Right lobe of liver (tissue), 6 donors: ENCODE results near the gene RELT. TPM values are rescaled to one million over a fixed set of nuclear protein-coding genes. Genes with fewer than 3 reads are reported as not detected.
A peak's percentile ranks its signal among the peaks of the same experiment; 100 is the strongest.

Experiments
- ATAC-seq, 4 donors: fragments of 200-7000 bp; cut with Tn5 transposase; one replicate each; pipeline ENCODE4 v1.9.1; 2020; ENCODE audit warnings: mild to moderate bottlenecking in 4 of 4, moderate library complexity in 4 of 4
- DNase-seq, 3 donors: peaks; one replicate each; pipeline ENCODE4 v3.0.0-alpha.2; 2020
- H3K27ac ChIP-seq, 3 donors: fragments of 200-600 bp; one replicate each; pipeline ENCODE4 v1.8.0; 2022
- H3K27me3 ChIP-seq, 2 donors: fragments of 200-600 bp; one replicate each; pipeline ENCODE4 v1.8.0; 2022
- H3K36me3 ChIP-seq, 4 donors: fragments of 200-600 bp; sonication (generic) in 1 of 4; one replicate each; pipeline versions ENCODE4 v1.5.1 to v1.8.0; 2017 to 2022; ENCODE audit warnings: control low read depth in 1 of 4
- H3K4me1 ChIP-seq, 4 donors: fragments of 200-600 bp; sonication (generic) in 1 of 4; one replicate each; pipeline versions ENCODE4 v1.5.1 to v1.8.0; 2017 to 2022; ENCODE audit warnings: control low read depth in 1 of 4
- H3K4me3 ChIP-seq, 3 donors: fragments of 200-600 bp; one replicate each; pipeline ENCODE4 v1.8.0; 2022
- H3K9me3 ChIP-seq, 4 donors: fragments of 200-600 bp; sonication (generic) in 1 of 4; one replicate each; pipeline versions ENCODE4 v1.5.1 to v1.8.0; 2017 to 2022; ENCODE audit warnings: control low read depth in 1 of 4
- POLR2A ChIP-seq: fragments of 450-650 bp; IDR thresholded peaks from one replicate; pipeline ENCODE4 v1.6.1; 2017; ENCODE audit warnings: antibody characterized with exemption, mild to moderate bottlenecking
- WGBS: methylation state at CpG from one replicate; pipeline ENCODE4 v1.1.6; 2018; ENCODE audit warnings: low coverage, low lambda C conversion rate; ENCODE audit not compliant: insufficient coverage; ENCODE audit errors: missing lambda C conversion rate; 5-methylcytosine and 5-hydroxymethylcytosine counted together
- intact Hi-C, 2 donors: fragments of 100-400 bp; cut with DNase I; formaldehyde crosslinking; loops; one replicate each; pipeline versions ENCODE4 v1.11.2 to v1.14.1; 2022
- total RNA-seq, 6 experiments: library from RNA; depleted of rRNA in 2 of 6; stranded (reverse); fragments of >200 nt in 2 of 6; fragmentation: NEBNext Ultra II Directional in 3 of 6; extraction: Animal tissue kit (Norgen Biotek cat#: 25700) in 3 of 6; gene quantifications; one replicate each; pipeline versions ENCODE4 v1.1.0 to v1.2.4, GENCODE V29; 2016 to 2023
- TF ChIP-seq, protein P1 (sequence below), 4 donors: fragments of 200-600 bp in 3 of 4; fragments of 450-650 bp in 1 of 4; IDR thresholded peaks; one replicate each; pipeline versions ENCODE4 v1.5.1 to v1.8.0; 2016 to 2022; ENCODE audit warnings: antibody characterized with exemption in 4 of 4, mild to moderate bottlenecking in 2 of 4
- donor health status: DM: no; HTN: yes; CAD: no.
- donor health status: DM: no; HTN: no; CAD: no.
- donor health status: DM: no; HTN: no; CAD: no.
- donor health status: DM: no; HTN: yes; CAD: no.
- donor health status: DM: no; HTN: yes; CAD: no.

The RELT gene
- total RNA-seq, 6 experiments from 2014 or later = 0.81 to 5.4 (median 1.6) TPM

DNA sequence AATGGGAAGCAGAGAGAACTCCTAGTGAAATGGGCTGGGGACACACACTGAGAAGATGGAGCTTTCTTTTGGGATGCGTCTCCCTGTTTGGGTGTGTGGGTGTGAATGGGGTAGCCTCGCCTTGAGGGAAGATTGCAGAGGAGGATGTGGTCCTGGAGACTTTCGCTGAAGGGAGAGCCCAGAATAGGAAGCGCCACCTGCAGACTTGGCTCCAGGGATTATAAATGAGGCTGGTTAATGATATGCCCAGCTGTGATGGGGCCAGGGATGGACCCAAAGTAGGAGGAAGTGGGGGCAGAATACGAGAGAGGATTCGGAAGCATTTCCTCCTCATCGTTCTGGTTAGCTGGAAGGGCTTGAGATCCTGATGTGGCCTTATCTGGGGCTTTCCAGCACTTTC, 13.7 kb downstream of the RELT start:
- no peak overlapping the region for H3K27ac ChIP-seq

DNA sequence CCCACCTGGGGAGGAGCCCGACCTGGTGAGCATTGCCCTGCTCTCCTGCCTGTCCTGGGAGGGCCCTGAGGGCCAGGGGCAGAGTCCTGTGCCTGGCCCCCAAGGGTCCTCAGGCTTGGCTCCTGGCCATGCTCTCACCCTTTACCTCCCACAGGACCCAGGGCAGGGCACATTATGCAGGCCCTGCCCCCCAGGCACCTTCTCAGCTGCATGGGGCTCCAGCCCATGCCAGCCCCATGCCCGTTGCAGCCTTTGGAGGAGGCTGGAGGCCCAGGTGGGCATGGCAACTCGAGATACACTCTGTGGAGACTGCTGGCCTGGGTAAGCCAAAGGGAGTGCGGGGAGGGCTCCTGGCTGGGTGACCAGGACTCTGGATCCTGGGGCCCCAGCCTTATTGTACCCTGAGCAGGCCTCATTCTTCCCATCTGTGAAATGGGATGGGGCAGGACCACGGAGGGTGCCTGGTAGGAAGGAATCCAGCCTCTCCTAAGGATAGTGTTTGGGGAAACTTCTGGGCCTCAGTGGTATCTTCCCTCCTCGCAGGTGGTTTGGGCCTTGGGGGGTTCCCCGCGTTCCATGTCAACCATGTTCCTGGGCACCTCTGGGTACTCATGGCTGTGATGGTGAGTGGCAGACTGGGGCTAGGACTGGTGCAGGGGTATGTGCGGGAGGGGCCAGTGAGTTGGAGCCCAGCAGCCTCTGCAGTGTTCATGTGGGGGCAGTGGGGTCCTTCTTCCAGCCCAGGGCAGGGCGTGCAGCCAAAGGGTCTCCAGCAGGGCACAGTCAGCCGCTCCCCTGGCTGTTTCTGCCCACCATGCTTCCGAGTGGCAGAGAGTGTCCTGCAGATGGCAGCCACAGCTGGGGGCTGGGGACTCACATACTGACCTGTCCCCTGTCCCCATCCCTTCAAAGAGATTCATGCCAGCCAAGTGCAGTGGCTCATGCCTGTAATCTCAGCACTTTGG, 14.7 kb downstream of the RELT start:
- 94% methylated on average over 3 of the region's 12 CpGs for WGBS
- no peak overlapping the region for H3K4me3 ChIP-seq
- H3K27me3 ChIP-seq = no peaks in the 10 kb centered on the region
- intact Hi-C loops = loop anchor here in 1 of 2 donors (5.0 kb wide), 2 partner anchors 34 to 94 kb away; no protein-coding TSS in a partner anchor
- no peak for ATAC-seq
- TF ChIP-seq POLR2A = no peak
- TF ChIP-seq, protein P1, sequence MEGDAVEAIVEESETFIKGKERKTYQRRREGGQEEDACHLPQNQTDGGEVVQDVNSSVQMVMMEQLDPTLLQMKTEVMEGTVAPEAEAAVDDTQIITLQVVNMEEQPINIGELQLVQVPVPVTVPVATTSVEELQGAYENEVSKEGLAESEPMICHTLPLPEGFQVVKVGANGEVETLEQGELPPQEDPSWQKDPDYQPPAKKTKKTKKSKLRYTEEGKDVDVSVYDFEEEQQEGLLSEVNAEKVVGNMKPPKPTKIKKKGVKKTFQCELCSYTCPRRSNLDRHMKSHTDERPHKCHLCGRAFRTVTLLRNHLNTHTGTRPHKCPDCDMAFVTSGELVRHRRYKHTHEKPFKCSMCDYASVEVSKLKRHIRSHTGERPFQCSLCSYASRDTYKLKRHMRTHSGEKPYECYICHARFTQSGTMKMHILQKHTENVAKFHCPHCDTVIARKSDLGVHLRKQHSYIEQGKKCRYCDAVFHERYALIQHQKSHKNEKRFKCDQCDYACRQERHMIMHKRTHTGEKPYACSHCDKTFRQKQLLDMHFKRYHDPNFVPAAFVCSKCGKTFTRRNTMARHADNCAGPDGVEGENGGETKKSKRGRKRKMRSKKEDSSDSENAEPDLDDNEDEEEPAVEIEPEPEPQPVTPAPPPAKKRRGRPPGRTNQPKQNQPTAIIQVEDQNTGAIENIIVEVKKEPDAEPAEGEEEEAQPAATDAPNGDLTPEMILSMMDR (IDR thresholded peaks at IDR 0.05) = no peak
- no peaks in the 10 kb centered on the region for H3K36me3 ChIP-seq
- DNase-seq = peak in 1 of 3 donors; percentile 42
- peaks cover 0 to 4% (median 0%) of the 10 kb centered on the region in 4 donors for H3K4me1 ChIP-seq
- no peaks in the 10 kb centered on the region for H3K9me3 ChIP-seq
- H3K27ac ChIP-seq = no peak overlapping the region

More for the DNA sequence above, 13.7 kb downstream of the RELT start:
- no peak for TF ChIP-seq POLR2A
- TF ChIP-seq, protein P1 (IDR thresholded peaks at IDR 0.05) = no peak
- intact Hi-C loops = loop anchor here (5.0 to 10.0 kb wide), 3 partner anchors 33 to 95 kb away; no protein-coding TSS in a partner anchor
- 70% methylated on average over 7 of the region's 7 CpGs for WGBS
- Histone ChIP-seq H3K9me3 (no peaks in the 10 kb centered on the region), H3K4me3 (no peak overlapping the region), H3K36me3 (no peaks in the 10 kb centered on the region), H3K27me3 (no peaks in the 10 kb centered on the region), H3K4me1 (peaks cover 0 to 8% (median 0%) of the 10 kb centered on the region in 4 donors)
- ATAC-seq = no peak
- DNase-seq = no peak

DNA sequence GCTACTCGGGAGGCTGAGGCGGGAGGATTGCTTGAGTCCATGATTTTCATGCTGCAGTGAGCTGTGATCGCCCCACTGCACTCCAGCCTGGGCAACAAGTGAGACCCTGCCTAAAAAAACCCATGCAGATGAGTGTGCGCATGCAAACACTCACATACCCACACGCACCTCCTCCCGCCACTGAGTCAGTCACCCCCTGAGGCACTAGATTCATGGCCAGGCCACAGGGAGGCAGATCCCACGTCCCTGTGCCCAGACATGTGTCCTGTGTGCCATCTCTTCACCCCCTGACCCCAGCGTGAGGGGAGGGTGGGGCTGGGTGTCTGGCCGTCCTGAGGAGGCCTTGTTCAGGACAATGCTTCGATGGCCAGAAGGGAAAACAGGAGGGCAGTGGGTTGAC, 15.5 kb downstream of the RELT start:
- Histone ChIP-seq H3K36me3 (no peaks in the 10 kb centered on the region), H3K27ac (no peak overlapping the region), H3K27me3 (no peaks in the 10 kb centered on the region), H3K9me3 (no peaks in the 10 kb centered on the region), H3K4me3 (no peak overlapping the region), H3K4me1 (peaks cover 0 to 4% (median 0%) of the 10 kb centered on the region in 4 donors)
- DNase-seq (peak in 2 of 3 donors; percentile 16 to 45), ATAC-seq (no peak)
- TF ChIP-seq, protein P1 (IDR thresholded peaks at IDR 0.05) = no peak
- TF ChIP-seq POLR2A = no peak
- intact Hi-C loops = loop anchor here in 1 of 2 donors (5.0 kb wide), 2 partner anchors 34 to 94 kb away; no protein-coding TSS in a partner anchor
- WGBS = 100% methylated on average over 1 of the region's 10 CpGs

DNA sequence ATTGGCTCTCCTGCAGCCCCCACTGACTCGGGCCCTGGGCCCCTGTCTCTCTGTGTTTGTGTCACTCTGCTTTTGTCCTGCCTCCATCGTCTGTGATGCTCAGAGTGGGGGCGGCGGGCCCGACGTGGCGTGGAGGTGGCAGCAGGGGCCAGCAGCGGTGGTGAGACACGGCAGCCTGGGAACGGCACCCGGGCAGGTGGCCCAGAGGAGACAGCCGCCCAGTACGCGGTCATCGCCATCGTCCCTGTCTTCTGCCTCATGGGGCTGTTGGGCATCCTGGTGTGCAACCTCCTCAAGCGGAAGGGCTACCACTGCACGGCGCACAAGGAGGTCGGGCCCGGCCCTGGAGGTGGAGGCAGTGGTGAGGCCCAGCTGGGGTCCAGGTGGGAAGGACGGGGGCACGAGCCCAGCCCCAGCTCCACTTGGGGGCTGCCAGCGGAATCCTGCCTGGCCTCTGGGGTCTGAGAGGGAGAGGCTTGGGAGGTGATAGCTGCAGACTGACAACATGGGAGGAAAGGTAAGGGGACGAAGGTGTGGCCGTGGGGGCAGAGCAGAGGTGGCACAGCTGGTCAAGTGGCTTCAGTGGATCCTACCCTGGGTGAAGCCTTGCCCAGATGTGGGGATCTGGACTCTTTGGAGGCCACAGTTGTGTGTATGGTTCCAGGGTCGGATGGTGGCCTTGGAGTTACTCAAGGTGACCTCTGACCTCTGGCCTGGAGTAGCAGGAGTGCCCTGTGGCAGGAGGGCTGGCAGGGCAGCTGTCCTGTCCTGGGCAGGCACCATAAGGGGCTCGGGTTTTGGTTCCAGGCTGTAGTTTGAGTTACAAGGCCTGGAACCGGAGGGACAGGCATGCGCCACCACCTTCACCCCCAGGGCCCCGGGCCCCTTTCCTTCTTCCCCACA, 16.2 kb downstream of the RELT start:
- WGBS = 98% methylated on average over 8 of the region's 31 CpGs
- TF ChIP-seq, protein P1 (IDR thresholded peaks at IDR 0.05) = no peak
- no peak for TF ChIP-seq POLR2A
- intact Hi-C loops = loop anchor here in 1 of 2 donors (5.0 kb wide), 2 partner anchors 35 to 95 kb away; no protein-coding TSS in a partner anchor

More for the DNA sequence above, 16.2 kb downstream of the RELT start:
- Histone ChIP-seq H3K4me3 (no peak overlapping the region), H3K36me3 (no peaks in the 10 kb centered on the region), H3K4me1 (peaks cover 0 to 4% (median 0%) of the 10 kb centered on the region in 4 donors), H3K27ac (no peak overlapping the region), H3K9me3 (no peaks in the 10 kb centered on the region), H3K27me3 (no peaks in the 10 kb centered on the region)
- peak in 1 of 3 donors; percentile 53 for DNase-seq
- peak in 2 of 4 donors; percentile 17 to 28 for ATAC-seq
